Stimulated activated CD4-positive, alpha-beta T cell treated with anti-CD3 and anti-CD28 coated beads, Interleukin-12 subunit alpha, Interleukin-12 subunit beta, amount 100 ng/mL, for 4 hours (primary cell): ENCODE results near the gene PCYT2.
"Not testable (repeated sequence)": the region's sequence is repeated elsewhere in the genome, so short reads cannot be mapped to it uniquely, and the experiment has no call there.

ENCODE experiments used
- DNase-seq: peaks from one replicate; pipeline ENCODE4 v3.0.0-alpha.2; 2020

PCYT2 gene

DNA sequence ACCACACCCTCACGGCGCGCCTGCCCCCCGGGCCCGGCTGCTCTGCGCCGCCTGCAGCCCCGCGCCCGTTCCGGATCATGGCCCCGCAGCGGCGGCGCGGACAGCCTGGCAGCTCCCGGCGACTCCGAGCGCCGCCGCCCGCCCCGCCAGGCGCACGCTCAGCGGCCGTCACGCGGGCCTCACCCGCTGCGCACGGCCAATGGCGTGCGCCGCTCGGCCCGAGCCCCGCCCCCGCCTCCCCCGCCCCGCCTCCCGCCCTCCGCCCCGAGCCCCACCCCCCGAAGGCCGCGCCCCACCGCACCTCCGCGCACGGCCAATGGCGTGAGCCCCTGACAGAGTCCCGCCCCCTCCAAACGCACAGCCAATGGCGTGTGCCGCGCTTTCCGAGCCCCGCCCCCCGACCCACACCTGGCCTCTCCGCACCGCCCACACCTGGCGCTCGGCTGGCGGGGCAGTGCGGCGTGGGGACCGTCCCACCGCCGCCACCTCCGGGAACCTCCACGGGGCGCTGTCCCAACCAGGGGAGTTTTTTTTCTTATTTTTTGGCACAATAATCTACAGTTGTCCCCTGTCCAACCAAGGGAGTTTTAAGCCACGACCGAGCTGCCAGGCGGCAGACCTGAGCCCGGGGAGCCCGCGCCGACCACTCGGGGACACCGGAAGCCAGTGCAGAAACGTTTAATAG, at the start of gene PCYT2:
Gene PCYT2, minus strand, starts transcription at position 123 of the 685 bp plus-strand sequence. Its CDS starts 44 bp downstream, at position 79.
- peak; percentile 92 for DNase-seq

DNA sequence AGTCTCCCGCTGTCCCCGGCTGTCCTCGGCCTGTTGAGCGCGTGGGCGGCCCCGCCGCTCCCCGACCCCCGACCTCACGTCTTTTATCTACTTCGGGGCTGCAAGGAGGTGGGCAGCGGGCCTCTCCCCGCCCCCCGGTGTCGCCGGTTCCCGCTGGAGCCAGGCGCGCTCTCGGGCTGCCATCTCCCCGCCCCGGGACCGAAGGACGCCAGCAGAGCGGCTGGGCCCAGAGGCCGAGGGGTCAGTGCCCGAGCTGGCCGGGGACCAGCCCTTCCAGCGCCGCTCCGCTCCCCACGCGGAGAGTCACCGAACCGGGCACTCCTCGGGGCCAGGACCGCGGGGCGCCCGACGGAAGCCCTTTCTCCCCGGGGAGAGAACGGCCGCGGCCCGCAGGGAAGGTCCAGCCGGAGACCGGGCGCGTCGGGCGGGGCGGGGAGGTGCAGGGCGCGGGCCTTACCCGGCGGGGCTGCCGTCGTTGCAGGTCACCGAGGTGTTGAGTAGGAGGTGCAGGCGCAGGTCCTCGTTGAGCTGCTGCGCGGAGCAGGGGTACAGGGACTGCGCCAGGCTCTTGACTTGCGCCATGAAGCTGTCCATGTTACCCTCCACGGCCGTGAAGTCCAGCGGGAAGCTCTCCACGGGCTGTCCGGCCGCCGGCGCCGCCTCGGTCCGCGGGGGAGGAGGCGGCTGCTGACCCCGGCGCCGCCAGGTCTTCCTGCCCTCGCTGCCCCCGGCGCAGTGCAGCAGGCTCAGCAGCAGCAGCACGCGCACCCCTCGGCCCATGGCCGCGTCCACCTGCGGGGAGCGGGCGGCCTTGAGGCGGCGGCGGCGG, 49.1 kb upstream of the PCYT2 start:
- DNase-seq = peak; percentile 15

DNA sequence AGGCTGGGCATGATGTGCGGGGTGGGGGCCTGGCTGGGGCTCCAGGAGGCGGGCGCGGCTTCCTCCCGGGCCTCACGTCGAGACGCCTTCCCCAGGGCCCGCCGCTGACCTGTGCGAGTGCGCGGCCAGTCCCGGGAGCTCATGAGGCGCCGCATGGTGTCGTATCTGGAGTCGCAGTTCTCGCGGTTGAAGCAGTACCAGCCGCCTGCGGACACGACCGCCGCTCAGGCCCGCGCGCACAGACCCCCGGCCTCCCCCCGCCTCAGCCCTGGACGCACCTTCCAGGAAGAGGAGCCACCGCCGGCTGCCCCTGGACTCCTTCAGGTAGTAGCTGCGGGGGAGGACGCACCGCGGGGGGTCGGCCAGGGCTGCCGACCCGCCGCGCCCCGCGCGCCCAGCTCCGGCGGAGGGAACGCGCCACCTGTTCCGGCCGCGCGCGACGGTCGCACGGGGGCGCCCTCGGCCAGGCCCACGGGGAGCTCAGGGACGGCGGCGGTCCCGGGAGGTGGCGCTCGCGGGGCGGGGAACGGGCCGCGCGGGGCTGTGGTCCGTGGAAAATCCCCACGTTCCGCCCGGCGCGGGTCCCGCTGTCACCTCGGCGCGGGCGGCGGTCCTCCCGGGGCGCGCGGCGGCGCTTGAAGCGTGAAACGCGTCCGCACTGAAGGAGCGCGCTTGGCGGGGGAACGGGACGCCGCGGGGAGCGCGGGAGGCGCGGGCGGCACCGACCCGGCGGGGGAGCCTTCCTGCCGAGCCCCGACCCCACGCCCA, 48.3 kb upstream of the PCYT2 start:
- DNase-seq = peak; percentile 83

DNA sequence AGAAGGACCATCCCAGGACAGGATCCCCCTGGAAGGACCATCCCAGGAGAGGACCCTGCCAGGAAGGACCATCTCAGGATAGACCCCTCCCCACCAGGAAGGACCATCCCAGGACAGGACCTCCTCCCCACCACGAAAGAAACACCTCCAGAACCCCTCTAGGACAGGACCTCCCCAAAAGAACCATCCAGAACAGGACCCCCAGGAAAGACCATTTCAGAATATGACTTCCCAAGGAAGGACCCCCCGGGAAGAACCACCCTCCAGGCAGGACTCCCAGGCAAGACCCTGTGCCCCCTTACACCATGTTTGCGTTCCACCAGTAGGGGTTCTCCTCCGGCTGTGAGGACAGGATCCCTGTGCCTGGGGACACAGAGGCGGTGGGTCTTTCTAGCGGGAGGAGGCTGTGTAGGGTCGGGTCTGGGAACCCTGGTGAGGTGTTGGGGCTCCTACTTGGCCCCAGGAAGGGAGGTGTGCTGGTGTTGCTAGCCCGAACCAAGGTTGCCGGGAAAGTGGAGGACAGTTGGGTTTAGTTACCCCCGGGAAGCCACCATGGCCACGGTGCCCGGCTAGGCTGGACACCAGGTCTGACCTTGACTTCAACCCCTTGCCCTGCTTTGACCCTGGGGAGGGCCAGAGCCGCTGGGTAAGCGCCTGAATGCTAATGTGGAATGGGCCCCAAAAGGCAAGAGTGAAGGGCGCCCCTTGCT, 47.6 kb upstream of the PCYT2 start:
- no peak for DNase-seq

DNA sequence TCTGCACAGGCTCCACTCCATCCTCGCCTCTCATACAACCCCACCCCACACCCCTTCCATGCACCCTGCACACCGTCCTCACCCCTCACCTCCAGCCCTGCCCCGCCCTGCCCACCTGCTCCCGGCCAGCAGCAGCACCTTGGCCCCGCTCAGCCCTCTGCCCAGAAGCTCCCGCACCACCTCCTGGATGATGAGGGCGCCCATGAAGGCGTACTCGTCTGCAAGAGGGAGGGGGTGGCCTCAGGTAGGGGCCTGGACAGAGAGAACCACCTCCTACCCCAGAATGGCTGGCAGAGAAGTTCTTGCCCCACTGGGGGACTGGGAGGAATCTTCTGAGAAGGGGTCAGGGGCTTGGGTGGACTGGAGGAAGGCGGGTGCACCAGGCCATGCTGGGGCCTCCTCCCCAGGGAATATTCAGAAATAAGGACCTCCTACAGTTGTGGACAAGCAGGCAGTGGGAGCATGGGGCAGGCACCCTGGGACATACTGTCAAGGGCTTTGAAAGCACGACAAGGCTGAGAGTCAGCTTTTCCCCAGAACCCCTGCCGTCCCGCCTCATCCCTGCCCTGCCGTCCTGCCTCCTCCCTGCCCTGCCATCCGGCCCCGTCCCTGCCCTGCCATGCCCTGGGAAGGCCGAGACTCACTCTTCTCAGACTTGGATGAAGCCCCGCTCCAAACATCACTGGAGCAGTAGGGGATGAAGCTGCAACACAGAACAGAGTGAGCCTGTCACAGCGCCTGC, 46.7 kb upstream of the PCYT2 start:
- no peak for DNase-seq

DNA sequence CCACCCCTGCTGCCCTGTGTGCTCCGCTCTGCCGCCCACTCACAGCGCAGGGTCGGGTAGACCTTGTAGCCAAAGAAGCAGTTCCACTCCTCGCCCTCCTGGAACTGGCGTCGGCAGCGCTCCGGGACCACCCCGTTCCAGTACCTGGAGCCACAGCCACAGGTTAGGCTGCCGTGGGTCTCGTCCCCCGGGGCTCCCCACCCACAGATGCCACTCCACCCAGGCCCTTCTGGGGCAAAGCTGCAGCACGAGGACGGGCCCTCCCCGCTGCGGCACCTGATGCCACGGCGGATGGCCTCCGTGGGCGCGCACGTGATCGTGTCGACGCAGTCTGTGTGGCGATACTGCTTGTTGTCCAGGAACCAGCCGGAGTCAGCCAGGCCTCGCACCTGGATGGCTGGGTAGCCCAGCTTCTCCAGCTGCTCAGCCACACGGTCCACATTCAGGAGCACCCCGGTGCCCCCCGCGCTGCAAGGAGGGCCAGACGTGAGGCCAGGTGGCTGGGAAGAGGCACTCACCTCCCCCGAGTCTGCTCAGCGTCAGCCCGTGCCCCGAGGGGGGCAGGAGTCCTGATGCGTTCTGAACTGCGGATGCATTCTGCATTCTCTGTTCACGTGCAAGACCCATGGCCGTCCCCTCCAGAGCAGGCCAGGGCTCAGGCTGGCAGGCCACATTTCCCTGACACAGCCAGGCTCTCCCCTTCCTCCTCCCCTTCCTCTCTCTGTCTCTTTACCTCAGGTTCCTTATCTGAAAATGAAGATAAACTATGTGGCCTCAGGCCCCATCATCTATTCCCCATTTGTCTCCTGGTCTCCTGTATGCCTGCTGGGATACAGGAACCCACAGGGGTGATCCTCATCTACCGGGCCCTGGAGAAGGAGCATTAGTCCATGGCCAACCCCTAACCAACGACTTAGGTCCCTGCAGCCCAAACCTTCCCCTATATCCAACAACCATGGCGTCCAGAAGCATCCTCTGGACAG, 45.7 kb upstream of the PCYT2 start:
- DNase-seq = no peak

DNA sequence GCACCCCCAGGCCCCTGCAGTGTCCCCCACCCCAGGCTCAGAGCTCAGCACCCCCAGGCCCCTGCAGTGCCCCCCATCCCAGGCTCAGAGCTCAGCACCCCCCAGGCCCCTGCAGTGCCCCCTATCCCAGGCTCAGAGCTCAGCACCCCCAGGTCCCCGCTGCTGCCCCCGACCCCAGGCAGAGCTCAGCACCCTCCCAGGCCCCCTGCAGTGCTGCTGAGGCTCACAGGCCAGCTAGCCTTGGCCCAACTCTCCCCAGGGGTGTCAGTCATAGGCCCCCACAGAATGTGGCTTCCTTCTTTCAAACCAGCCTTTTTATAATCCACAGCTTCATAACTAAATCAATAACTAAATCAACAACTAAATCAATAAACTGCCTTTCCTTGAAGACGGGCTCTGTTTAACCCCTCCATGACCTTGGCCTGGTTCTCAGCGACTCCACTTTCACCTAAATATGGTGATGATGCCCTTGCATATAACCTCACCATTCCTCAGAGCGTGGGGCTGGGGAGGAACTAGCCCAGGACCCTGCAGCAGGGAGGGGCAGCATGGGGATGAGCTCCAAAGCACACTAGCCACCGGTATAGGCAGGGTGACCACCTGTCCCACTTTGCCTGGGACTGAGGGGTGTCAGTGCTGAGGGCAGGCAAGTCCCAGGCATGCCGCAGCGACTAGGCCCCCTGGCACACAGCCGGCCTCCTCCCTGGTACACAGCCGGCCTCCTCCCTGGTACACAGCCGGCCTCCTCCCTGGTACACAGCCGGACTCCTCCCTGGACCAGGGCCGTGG, 44.8 kb upstream of the PCYT2 start:
- DNase-seq = no peak

DNA sequence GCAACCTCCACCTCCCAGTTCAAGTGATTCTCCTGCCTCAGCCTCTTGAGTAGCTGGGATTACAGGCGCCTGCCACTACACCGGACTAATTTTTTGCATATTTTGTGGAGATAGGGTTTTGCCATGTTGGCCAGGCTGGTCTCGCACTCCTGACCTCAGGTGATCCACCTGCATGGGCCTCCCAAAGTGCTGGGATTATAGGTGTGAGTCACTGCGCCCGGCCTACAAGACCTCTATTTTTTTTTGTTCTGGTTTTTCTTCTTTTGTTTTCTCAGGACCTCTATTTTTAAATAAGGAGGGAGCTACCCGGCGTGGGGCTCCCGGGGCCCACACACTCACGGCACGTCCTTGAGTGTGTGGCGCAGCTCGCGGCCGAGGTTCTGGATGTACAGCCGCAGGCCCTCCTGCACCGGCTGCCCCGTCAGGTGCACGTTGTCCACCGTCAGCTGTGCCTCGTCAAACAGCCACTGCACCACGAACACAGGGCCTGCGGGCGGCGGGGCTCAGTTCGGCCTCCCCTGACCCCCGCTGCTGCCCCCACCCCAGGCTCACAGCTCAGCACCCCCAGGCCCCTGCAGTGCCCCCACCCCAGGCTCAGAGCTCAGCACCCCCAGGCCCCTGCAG, 44.0 kb upstream of the PCYT2 start:
- DNase-seq = no peak

DNA sequence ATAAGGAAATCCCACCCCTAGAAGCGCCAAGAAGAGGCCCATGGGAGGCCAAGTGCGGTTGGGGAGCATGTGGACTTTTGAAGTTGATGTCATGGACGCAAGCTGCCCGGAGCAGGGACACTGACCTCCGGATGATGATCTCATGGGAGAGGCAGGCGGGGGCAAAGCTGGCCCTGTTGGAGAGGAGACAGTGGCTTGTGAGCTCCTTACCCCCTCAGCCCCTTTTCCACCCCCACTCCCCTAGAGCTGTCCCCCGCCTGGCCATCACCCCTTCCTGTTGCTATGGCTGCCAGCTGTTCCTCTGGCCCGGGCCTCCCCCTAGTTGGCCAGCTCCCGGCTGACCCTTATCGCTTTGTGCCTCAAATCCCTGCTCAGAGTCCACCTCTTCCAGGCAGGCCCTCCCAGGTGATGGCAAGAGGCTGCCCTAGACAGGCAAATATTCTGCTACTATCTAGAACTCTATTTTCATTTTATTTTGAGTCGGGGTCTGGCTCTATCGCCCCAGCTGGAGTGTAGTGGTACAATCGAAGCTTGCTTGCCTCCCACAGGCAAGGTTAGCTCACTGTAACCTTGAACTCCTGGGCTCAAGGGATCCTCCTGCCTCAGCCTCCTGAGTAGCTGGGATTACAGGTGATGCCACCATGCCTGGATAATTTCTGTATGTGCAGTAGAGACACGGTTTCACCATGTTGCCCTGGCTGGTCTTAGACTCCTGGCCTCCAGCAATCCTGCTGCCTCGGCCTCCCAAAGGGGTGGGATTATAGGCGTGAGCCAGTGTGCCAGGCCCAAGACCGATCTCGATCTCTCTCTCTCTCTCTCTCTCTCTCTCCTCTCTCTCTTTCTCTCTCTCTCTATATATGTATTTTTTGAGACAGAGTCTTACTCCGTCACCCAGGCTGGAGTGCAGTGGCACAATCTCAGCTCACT, 43.2 kb upstream of the PCYT2 start:
- no peak for DNase-seq

DNA sequence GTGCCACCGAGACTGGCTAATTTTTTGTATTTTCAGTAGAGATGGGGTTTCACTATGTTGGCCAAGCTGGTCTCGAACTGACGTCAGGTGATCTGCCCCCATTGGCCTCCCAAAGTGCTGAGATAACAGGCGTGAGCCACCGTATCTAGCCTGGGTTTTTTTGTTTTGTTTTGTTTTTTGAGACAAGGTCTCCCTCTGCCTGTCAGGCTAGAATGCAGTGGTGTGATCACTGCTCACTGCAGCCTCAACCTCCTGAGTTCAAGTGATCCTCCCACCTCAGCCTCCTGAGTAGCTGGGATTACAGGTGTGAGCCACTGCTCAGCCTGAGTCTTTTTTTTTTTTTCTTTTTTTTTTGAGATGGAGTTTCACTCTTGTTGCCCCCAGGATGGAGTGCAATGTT, 42.2 kb upstream of the PCYT2 start:
- DNase-seq = not testable (repeated sequence)

DNA sequence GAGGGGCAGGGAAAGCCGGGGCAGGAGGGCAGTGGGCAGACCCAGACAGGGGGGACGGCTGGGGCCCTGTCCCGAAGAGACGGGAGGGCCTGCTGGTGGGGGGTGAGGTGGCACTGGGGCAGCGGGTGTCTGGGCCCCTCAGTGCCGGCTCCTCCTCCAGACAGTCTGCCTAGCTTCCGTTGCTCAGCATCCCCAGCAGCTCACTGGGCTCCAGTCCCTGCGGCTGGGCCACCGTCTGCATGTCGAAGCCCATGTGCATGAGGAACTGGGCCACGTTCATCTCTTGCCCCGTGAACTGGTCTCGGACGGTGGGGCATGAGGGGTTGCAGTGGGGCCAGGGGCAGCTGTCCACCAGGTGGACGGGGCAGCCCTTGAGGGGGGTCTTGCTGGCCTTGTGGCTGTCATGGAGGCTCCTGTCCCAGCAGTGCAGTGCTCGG, 41.6 kb upstream of the PCYT2 start:
- DNase-seq = no peak

DNA sequence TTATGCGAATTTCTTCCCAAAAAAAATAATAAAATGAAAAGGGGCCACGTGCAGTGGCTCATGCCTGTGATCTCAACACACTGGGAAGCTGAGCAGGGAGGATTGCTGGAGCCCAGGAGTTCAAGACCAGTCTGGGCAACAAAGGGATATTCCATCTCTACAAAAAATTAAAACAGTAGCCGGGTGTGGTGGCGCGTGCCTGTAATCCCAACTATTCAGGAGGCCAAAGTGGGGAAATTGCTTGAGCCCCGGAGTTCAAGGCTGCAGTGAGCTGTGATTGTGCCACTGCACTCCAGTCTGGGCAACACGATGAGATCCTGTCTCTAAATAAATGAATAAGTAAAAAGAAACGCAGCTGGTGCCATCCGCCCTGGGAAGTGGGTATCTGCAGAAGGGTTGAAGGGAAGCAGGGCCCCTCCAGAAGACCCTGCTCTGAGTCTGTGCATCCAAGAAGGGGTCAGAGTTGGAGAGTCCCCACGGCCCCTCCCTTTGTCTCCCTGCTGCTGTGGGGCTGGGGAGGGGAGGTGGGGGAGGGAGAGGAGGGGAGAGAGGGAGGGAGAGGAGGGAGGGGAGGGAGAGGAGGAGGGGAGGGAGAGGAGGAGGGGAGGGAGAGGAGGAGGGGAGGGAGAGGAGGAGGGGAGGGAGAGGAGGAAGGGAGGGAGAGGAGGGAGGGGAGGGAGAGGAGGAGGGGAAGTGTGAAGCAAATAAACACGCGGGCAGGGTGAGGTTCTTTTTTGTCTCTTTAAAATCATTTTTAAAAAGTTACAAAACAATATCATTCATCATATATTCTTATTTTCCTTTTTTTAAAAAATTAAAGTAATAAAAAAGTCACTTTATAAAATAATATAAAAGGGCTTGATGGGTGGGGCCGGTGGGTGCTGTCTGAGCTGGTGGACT, 40.8 kb upstream of the PCYT2 start:
- no peak for DNase-seq

DNA sequence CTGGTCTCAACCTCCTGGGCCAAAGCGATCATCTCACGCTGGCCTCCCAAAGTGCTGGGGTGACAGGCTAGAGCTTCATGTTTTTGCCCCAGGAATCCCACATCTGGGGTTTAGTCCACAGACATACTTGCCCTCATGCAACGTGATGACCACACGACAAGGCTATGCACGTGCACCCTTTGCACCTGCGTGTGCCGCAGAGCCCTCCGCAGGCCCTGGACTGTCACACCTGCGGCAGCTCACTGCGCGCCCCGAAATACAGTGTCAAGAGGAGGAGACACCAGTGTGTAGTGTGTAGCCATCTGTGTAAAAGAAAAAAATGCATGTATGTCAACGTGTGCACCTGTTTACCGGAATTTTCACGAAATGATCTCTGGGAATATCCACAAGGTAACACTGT, 39.3 kb upstream of the PCYT2 start:
- DNase-seq = no peak

DNA sequence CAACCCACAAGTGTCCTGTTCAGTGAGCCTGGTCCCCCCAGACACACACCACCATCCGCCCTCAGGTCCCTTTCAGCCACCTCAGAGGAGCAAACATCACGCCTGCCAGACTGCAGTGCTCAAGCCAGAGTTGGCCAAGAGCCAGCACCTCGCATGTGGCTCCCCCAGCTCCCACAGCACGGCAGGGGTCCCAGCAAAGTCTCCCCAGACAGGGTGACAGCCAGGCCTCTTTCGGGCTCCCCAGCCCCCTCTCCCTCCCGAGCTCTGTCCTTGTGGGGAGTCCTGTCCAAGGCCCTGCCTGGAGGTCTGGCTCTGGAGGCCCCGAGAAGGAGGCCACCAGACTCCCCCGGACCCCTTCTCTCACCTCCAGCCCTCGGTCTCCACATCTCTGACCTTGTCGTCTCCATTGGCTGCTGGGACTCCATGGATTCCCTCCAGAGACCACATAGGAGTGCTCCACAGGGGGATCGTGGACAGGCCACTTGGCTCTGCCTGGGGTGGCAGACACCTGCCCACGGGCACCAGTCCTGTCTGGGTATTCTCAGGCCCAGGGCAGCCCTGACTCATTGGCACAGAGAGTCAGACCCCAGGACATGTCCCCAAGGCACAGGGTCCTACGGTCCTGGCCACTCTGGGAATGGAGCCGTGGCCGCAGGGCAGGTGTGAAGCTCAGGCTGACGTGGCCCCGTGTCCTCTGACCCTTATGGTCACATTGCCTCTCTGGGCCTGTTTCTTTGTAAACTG, 37.6 kb upstream of the PCYT2 start:
- no peak for DNase-seq

DNA sequence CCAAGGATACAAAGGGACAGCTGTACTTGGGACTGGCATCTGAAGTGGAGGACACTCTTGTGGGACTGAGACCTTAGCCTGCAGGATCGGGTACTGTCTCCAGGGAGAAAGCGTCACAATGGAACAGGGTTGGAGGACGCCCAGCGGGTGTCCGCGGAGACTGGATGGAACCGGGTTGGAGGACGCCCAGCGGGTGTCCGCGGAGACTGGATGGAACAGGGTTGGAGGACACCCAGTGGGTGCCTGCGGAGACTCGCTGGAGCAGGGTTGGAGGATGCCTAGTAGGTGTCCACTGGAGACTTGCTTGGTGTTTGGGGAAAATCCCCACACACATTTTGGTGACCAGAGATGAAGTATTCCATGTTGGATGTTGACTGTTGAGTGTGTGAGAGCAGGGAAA, 36.0 kb upstream of the PCYT2 start, which contains the start of gene MYADML2:
Gene MYADML2, minus strand, starts transcription at position 45 of the 400 bp plus-strand sequence. CDS start 5,492 bp downstream, outside the sequence.
- no peak for DNase-seq

DNA sequence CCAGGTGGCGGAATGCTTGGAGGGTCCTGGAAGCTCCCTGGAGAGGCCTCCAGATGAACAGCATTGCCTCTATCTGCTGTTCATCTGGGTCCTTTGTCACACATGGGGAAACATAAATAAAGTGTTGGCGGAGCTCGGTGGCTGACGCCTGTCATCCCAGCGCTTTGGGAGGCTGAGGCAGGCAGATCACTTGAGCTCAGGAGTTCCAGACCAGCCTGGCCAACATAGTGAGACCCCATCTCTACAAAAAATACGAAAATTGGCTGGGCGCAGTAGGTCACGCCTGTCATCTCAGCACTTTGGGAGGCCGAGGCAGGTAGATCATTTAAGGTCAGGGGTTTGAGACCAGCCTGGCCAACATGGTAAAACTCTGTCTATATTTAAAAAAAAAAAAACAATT, 33.7 kb upstream of the PCYT2 start:
- DNase-seq = no peak
